ENCODE data around the gene PMP22.
"Not testable (repeated sequence)": the region's sequence is repeated elsewhere in the genome, so short reads cannot be mapped to it uniquely, and the experiment has no call there.

The PMP22 gene

DNA sequence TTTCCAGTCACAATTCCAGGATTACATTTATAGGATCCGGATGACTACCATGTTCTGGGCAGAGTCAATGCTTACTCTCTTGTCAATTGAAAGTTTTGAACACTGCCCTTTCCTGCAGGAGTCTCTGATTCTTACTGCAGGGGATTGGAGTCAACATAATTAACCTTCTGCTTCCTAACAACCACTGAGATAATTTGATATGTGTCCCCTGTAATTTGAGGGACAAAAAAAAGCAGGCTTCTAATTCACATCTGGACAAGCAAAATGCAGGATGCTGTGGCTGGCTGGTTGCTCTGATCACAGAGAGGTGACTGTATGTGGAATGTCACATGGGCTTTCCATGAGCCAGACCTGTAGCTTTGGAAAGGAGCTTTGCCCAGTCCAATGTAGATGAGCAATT lies 54.9 kb downstream of the PMP22 start:
- DNase-seq (ENCODE audit: low spot score) = no peak

DNA sequence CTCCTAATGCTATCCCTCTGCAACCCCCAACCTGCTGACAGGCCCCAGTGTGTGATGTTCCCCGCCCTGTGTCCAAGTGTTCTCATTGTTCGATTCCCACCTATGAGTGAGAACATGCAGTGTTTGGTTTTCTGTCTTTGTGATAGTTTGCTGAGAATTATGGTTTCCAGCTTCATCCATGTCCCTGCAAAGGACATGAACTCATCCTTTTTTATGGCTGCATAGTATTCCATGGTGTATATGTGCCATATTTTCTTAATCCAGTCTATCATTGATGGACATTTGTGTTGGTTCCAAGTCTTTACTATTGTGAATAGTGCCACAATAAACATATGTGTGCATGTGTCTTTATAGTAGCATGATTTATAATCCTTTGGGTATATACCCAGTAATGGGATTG lies 62.1 kb downstream of the PMP22 start:
- DNase-seq (ENCODE audit: low spot score) = not testable (repeated sequence)

DNA sequence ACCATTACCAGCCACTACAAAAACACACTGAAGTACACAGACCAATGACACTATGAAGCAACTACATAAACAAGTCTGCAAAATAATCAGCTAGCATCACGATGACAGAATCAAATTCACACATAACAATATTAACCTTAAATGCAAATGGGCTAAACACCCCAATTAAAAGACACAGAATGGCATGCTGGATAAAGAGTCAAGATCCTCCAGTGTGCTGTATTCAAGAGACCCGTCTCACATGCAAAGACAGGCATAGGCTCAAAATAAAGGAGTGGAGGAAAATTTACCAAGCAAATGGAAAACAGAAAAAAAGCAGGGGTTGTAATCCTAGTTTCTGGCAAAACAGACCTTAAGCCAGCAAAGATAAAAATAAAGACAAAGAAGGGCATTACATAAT lies 64.6 kb downstream of the PMP22 start:
- DNase-seq (ENCODE audit: low spot score) = not testable (repeated sequence)

GRCh38 chr17:15197229-15197628 lies 67.9 kb downstream of the PMP22 start:
- no peak for DNase-seq (ENCODE audit: low spot score)

GRCh38 chr17:15194859-15195277 lies 70.3 kb downstream of the PMP22 start:
- DNase-seq (ENCODE audit: low spot score) = no peak

DNA sequence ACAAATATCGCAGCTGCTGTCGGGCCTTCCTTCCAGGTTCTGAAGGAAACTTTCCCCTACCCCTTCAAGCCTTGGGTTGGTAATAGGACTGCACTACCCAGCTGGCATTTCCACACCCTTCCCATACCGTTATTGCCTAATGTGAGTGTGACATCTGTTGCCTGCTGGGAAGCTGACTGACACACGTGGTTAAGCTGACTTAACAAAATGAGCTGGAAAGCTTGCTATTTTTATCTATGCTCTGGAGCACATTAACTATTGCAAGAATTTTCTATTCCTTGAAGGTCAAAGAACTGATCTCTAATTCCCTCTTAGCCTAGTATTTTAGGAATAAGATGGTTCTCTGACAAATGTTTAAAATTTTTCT lies 79.5 kb downstream of the PMP22 start:
- DNase-seq (ENCODE audit: low spot score) = peak; percentile 67

DNA sequence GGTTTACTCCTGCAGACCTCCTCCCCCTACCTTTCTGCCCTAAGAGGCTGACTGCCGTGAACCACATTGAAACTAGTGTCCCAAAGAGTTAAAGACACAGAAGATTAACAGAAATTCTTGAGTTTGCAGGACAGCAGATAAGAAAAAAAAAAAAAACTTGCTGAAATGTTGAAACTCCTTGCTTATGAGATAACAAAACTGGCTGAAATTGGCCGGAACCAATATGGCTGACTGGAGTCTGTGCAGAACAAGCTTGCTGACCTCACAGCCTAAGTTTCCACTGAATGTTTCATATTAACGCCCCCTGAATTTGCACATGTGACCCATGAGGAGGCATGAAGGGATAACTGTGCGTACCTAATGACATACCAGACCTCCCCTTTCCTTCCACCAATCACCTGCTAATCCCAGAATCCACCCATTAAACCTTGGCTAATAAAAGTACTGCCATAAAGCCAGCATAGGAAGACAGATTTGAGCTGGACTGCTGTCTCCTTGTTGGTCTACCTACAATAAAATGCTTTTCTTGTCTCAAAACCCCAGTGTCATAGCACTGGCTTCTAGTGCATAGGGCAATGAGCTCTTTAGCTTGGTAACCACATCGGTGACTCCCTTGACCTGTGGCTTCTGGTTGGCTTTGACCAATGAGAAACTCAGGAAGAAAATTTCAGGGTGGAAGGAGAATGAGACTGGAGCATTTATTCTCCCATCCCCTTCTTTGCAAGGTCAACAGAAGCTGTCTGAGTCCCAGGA lies 80.1 kb downstream of the PMP22 start:
- no peak for DNase-seq (ENCODE audit: low spot score)

- no peak for DNase-seq (ENCODE audit: low spot score)
Measured at GRCh38 chr17:15181816-15182215, 83.3 kb downstream of the PMP22 start.

GRCh38 chr17:15181333-15181732 lies 83.8 kb downstream of the PMP22 start:
- no peak for DNase-seq (ENCODE audit: low spot score)

DNA sequence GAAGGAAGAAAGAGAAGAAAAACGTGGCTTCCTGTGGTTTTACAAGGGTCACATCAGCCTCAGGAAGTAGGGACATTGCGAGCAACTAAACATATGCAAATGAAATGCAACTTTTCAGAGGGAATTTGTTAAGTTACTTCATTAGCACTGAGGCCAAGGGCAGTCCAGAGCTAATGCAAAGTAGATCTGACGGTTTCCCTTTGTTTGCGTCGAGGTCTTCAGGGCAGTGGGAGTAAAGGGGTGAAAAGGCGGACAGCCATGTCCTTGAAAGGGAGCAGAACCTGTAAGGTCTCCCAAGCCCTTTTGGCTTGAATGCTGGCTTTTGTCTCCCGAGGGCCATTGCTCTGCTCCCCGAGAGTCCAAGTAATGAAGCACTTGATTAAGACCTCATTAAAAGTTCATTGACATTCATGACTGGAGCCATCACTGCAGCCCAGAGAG lies 85.0 kb downstream of the PMP22 start:
- peak; percentile 42 for DNase-seq (ENCODE audit: low spot score)
